ENCODE data around the gene ZSCAN1.

Gene ZSCAN1

GRCh38 chr19:58014141-58014540, 19.7 kb upstream of the ZSCAN1 start:
- no peaks in the 10 kb centered on the region for H3K27me3 ChIP-seq (replicated peaks; ENCODE audit: control insufficient read depth, insufficient read depth, low read length)
- no peak for DNase-seq (ENCODE audit: extremely low read depth, insufficient read length)
- no peak for TF ChIP-seq CTCF (IDR thresholded peaks at IDR 0.05; ENCODE audit: insufficient read depth, low read length, poor library complexity, severe bottlenecking)

DNA sequence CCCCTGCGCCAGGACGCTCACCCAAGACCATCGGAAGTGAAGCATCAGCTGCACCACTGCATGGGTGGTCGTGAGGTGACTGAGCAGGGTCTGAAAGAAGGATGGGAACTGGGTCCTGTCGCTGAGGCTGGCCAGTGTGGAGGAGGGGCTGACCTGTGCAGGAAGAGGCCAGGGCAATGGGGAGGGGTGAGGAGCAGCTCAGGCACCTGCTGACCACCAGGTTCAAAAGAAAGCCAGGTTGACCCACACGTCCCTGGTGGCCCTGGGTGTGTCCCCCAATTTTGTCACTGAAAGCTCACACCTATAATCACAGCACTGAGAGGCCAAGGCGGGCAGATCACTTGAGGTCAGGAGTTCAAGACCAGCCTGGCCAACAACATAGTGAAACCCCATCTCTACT, 13.7 kb upstream of the ZSCAN1 start:
- no peak for TF ChIP-seq CTCF (IDR thresholded peaks at IDR 0.05; ENCODE audit: insufficient read depth, low read length, poor library complexity, severe bottlenecking)
- H3K36me3 ChIP-seq (ENCODE audit: control insufficient read depth, insufficient read depth, low read length), result no peaks in the 10 kb centered on the region
- no peaks in the 10 kb centered on the region for H3K27me3 ChIP-seq (replicated peaks; ENCODE audit: control insufficient read depth, insufficient read depth, low read length)
- no peak overlapping the region for H3K4me3 ChIP-seq (replicated peaks; ENCODE audit: low read depth, low read length)
- DNase-seq (ENCODE audit: extremely low read depth, insufficient read length), result no peak

More at GRCh38 chr19:58014141-58014540, 19.7 kb upstream of the ZSCAN1 start:
- no peaks in the 10 kb centered on the region for H3K36me3 ChIP-seq (ENCODE audit: control insufficient read depth, insufficient read depth, low read length)
- H3K4me3 ChIP-seq (replicated peaks; ENCODE audit: low read depth, low read length), result no peak overlapping the region

GRCh38 chr19:58021541-58022282, 12.1 kb upstream of the ZSCAN1 start:
- no peaks in the 10 kb centered on the region for H3K36me3 ChIP-seq (ENCODE audit: control insufficient read depth, insufficient read depth, low read length)
- no peak for DNase-seq (ENCODE audit: extremely low read depth, insufficient read length)
- no peak for TF ChIP-seq CTCF (IDR thresholded peaks at IDR 0.05; ENCODE audit: insufficient read depth, low read length, poor library complexity, severe bottlenecking)

DNA sequence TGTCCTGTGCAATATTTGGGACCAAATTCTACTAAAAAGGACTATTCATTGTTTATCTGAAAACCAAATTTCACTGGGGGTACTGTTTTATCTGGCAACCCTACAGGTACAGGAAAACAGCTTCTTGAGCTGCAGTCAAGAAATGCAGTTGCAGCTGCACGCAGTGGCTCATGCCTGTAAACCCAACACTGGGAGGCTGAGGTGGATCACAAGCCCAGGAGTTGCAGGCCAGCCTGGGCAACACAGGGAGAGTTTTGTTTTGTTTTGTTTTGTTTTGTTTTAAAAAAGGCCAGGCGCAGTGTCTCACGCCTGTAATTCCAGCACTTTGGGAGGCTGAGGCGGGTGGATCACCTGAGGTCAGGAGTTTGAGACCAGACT, 11.6 kb upstream of the ZSCAN1 start:
- H3K27me3 ChIP-seq (replicated peaks; ENCODE audit: control insufficient read depth, insufficient read depth, low read length), result no peaks in the 10 kb centered on the region
- no peaks in the 10 kb centered on the region for H3K36me3 ChIP-seq (ENCODE audit: control insufficient read depth, insufficient read depth, low read length)
- no peak for TF ChIP-seq CTCF (IDR thresholded peaks at IDR 0.05; ENCODE audit: insufficient read depth, low read length, poor library complexity, severe bottlenecking)
- no peak overlapping the region for H3K4me3 ChIP-seq (replicated peaks; ENCODE audit: low read depth, low read length)
- no peak for DNase-seq (ENCODE audit: extremely low read depth, insufficient read length)

More at GRCh38 chr19:58021541-58022282, 12.1 kb upstream of the ZSCAN1 start:
- Histone ChIP-seq H3K27me3 (replicated peaks; ENCODE audit: control insufficient read depth, insufficient read depth, low read length) (no peaks in the 10 kb centered on the region), H3K4me3 (replicated peaks; ENCODE audit: low read depth, low read length) (no peak overlapping the region)

- Histone ChIP-seq H3K36me3 (ENCODE audit: control insufficient read depth, insufficient read depth, low read length) (no peaks in the 10 kb centered on the region), H3K4me3 (replicated peaks; ENCODE audit: low read depth, low read length) (no peak overlapping the region), H3K27me3 (replicated peaks; ENCODE audit: control insufficient read depth, insufficient read depth, low read length) (no peaks in the 10 kb centered on the region)
- no peak for TF ChIP-seq CTCF (IDR thresholded peaks at IDR 0.05; ENCODE audit: insufficient read depth, low read length, poor library complexity, severe bottlenecking)
- DNase-seq (ENCODE audit: extremely low read depth, insufficient read length), result no peak
Observed at GRCh38 chr19:58024661-58025060, 9.2 kb upstream of the ZSCAN1 start.

DNA sequence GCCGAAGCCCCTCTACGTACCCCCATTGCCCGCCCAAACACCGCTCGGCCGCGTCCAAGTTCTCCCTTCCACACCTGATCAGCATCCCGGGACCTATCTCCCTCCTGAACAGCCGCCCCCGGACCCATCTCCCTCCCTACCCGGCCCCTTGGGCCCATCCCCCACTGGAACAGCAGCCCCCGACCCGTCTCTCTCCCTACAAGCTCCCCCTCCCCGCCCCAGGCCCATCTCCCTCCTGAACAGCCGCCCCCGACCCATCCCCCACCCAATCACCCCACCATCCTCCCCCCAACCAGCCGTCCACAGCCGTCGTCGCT, 610 bp downstream of the ZSCAN1 start:
- no peak for TF ChIP-seq CTCF (IDR thresholded peaks at IDR 0.05; ENCODE audit: insufficient read depth, low read length, poor library complexity, severe bottlenecking)
- Histone ChIP-seq H3K36me3 (ENCODE audit: control insufficient read depth, insufficient read depth, low read length) (no peaks in the 10 kb centered on the region), H3K4me3 (replicated peaks; ENCODE audit: low read depth, low read length) (no peak overlapping the region), H3K27me3 (replicated peaks; ENCODE audit: control insufficient read depth, insufficient read depth, low read length) (no peaks in the 10 kb centered on the region)
- no peak for DNase-seq (ENCODE audit: extremely low read depth, insufficient read length)
